HG03060 (cell line): ENCODE data around the gene SPATA31E1.
"Not testable (repeated sequence)": the region's sequence is repeated elsewhere in the genome, so short reads cannot be mapped to it uniquely, and the experiment has no call there.

Experiments
- ATAC-seq: cut with Tn5 transposase; IDR thresholded peaks from one replicate; pipeline ENCODE4 v1.9.1; 2021; ENCODE audit warnings: low read depth, moderate number of reproducible peaks; ENCODE audit not compliant: unreplicated experiment

Gene SPATA31E1

GRCh38 chr9:87919013-87919412, 36.3 kb downstream of the SPATA31E1 start:
- ATAC-seq = not testable (repeated sequence)

GRCh38 chr9:87921561-87921960, 38.9 kb downstream of the SPATA31E1 start:
- ATAC-seq = not testable (repeated sequence)

GRCh38 chr9:87923012-87923411, 40.3 kb downstream of the SPATA31E1 start:
- not testable (repeated sequence) for ATAC-seq

- not testable (repeated sequence) for ATAC-seq
Measured at GRCh38 chr9:87924851-87925250, 42.2 kb downstream of the SPATA31E1 start.

- ATAC-seq = not testable (repeated sequence)
Measured at GRCh38 chr9:87929152-87929551, 46.5 kb downstream of the SPATA31E1 start.

GRCh38 chr9:87934444-87934843, 51.8 kb downstream of the SPATA31E1 start:
- ATAC-seq = not testable (repeated sequence)

- ATAC-seq = not testable (repeated sequence)
Measured at GRCh38 chr9:87937352-87937751, 54.7 kb downstream of the SPATA31E1 start.

- not testable (repeated sequence) for ATAC-seq
Measured at GRCh38 chr9:87937918-87938317, 55.2 kb downstream of the SPATA31E1 start.

GRCh38 chr9:87938336-87938735, 55.7 kb downstream of the SPATA31E1 start:
- not testable (repeated sequence) for ATAC-seq
